Subcutaneous abdominal adipose tissue (tissue), 5 donors: ENCODE results near the gene NOL4L.

Experiments
- H3K27ac ChIP-seq: one replicate; pipeline ENCODE4 v1.7.0; 2013; ENCODE audit warnings: low read depth, mild to moderate bottlenecking, inconsistent platforms, low read length, moderate library complexity
- H3K27me3 ChIP-seq, 5 donors: one replicate each; pipeline ENCODE4 v1.7.0; 2013; ENCODE audit warnings: low read length in 5 of 5, inconsistent platforms in 1 of 5; ENCODE audit not compliant: control insufficient read depth in 5 of 5, insufficient read depth in 4 of 5
- H3K36me3 ChIP-seq, 5 donors: one replicate each; pipeline ENCODE4 v1.7.0; 2013; ENCODE audit warnings: low read length in 5 of 5; ENCODE audit not compliant: control insufficient read depth in 5 of 5, insufficient read depth in 5 of 5
- H3K4me1 ChIP-seq, 5 donors: one replicate each; pipeline ENCODE4 v1.7.0; 2013; ENCODE audit warnings: low read length in 5 of 5, mild to moderate bottlenecking in 3 of 5, moderate library complexity in 1 of 5; ENCODE audit not compliant: control insufficient read depth in 5 of 5, insufficient read depth in 5 of 5
- H3K4me3 ChIP-seq, 5 donors: one replicate each; pipeline ENCODE4 v1.7.0; 2013; ENCODE audit warnings: low read length in 5 of 5, low read depth in 1 of 5
- H3K9ac ChIP-seq, 5 donors: one replicate each; pipeline ENCODE4 v1.7.0; 2013; ENCODE audit warnings: low read length in 5 of 5, mild to moderate bottlenecking in 4 of 5, moderate library complexity in 3 of 5
- H3K9me3 ChIP-seq, 5 donors: one replicate each; pipeline ENCODE4 v1.7.0; 2013; ENCODE audit warnings: low read length in 5 of 5; ENCODE audit not compliant: control insufficient read depth in 5 of 5
- donor health status: healthy.
- donor health status: healthy.
- donor health status: healthy.
- donor health status: healthy.
- donor health status: healthy.

The NOL4L gene

DNA sequence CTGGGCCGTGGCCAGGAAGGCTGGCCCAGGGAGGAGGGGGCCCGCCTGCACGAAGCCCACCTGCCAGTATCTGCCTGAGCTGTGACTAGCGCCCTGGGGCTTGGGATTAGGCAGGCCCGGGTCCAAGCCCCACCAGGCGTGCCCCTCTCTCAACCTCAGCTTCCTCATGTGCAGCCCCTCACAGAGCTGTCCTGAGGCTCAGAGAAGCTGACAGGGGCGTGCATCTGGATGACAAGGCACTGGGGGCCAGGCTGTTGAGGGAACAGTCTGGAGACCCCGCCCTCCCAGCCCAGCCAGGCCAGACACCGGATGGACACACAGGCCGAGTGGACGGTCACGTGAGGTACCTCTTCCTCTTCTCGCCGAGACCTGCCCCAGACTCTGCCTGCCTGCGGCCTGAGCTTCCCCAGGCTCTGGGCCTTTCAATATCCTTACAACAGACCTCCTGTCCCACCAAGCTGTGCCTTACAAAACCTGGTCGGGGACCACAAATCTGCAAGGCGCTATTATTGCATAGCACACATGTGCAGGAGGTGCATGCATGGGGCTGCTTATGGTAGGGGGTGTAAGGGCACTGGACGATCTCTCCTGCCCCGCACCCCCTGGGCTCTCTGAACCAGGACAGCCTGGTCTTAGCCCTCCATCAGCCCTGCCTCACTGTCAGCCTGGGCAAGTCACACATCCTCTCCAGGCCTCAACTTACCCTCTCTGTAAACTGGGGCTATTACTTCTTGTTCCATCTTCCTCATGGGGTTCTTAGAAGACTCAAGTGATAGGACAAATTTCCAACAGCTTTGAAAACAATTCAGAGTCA lies 20.0 kb downstream of the NOL4L start:
- Histone ChIP-seq H3K9ac (no peak overlapping the region), H3K27ac (no peak overlapping the region)

DNA sequence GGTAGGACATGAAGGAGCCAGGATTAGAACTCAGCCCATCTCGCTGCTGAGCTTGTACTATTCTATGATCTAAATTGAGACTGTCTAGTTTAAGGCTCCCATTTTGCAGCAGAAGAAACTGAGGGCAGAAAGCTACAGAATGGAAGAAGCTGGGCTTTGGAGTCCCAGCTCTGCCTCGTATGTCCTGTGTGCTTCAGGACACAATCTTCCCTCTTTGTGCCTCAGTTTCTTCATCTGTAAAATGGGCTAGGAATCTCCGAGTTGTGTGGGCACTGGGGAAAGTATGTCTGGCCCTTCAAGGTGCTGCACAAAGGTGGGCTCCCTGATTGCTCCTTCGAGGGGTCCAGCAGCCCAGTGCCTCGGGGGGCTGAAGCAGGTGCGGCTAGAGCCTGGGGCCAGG lies 20.7 kb downstream of the NOL4L start:
- Histone ChIP-seq H3K9me3 (no peaks in the 10 kb centered on the region), H3K9ac (no peak overlapping the region), H3K4me1 (peaks cover 0 to 12% (median 6%) of the 10 kb centered on the region in 5 donors), H3K36me3 (no peaks in the 10 kb centered on the region), H3K27ac (no peak overlapping the region), H3K27me3 (peaks cover 0 to 17% (median 13%) of the 10 kb centered on the region in 5 donors), H3K4me3 (no peak overlapping the region)

More for the DNA sequence above, 20.0 kb downstream of the NOL4L start:
- H3K9me3 ChIP-seq: no peaks in the 10 kb centered on the region
- H3K4me1 ChIP-seq: peaks cover 0 to 14% (median 6%) of the 10 kb centered on the region in 5 donors
- peaks cover 0 to 11% (median 7%) of the 10 kb centered on the region in 5 donors for H3K27me3 ChIP-seq
- H3K36me3 ChIP-seq: no peaks in the 10 kb centered on the region
- H3K4me3 ChIP-seq: no peak overlapping the region

DNA sequence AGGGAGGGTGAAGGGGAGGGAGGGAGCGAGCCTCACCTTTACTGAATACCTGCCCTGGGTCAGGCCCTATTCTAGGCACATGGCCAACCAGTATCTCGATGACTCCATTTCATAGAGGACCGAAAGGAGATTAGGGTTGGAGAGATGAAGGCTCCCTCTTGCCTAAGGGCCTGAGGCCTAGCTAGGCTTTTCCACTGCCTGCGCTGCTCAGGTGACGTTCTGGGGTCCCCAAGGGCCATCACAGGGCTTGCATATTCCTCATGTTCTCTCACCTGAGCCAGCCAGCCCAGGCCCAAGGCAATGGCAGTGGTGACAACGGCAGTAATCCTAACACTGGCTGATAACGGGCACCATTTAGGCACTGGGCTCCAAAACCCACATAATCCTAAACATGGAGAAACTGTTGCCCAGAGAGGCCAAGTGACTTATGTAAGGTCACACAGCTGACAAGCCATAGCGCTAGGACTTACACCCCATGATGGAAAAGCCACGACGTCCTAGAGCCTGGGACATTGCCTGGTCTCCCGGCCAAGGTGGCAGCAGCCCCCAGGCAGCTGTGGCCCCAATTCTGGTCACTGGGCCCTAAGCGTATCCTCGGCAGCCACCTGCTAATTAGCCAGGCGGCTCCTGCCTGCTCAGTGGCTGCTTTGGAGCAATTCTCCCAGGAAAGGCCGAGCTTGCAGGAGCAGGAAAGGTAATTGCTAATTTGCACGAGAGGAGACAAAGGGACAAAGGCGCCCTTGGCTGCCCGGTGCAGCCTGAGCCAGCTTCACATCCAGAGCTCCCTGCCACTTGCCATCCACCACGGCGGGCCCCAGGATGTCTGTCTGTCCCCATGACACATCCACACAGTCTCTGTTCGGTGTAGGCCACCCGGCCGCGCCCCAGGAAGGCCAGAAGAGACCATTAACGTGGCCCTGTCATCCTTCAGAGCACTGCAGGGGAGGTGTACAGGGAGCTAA lies 21.5 kb downstream of the NOL4L start:
- Histone ChIP-seq H3K9ac (no peak overlapping the region), H3K4me3 (no peak overlapping the region), H3K4me1 (peaks cover 0 to 12% (median 6%) of the 10 kb centered on the region in 5 donors), H3K36me3 (no peaks in the 10 kb centered on the region), H3K27ac (no peak overlapping the region), H3K27me3 (peaks cover 0 to 24% (median 14%) of the 10 kb centered on the region in 5 donors), H3K9me3 (no peaks in the 10 kb centered on the region)

DNA sequence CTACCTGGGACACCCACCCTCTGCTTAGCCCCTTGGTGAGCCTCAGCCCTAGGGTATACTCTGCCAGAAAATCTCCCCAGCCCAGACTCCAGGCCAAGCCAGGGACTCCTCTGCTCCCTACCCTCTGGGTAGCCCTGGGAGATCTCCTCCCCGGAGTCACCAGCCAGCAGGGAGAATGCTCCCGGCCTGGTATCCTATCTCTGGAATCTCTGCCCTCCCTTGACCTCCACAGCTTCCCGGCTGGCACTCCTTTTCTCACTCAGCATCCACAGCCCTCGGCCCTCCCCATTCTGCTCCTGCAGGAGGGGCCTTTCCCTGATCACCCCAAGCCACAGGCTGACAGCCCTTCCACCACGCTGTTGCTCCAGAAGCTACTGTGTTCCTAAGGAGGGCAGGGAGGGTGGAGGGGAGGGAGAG lies 22.6 kb downstream of the NOL4L start:
- Histone ChIP-seq H3K4me3 (no peak overlapping the region), H3K9ac (no peak overlapping the region), H3K4me1 (peaks cover 0 to 12% (median 6%) of the 10 kb centered on the region in 5 donors), H3K27me3 (peaks cover 0 to 27% (median 14%) of the 10 kb centered on the region in 5 donors), H3K27ac (no peak overlapping the region), H3K36me3 (no peaks in the 10 kb centered on the region), H3K9me3 (no peaks in the 10 kb centered on the region)

DNA sequence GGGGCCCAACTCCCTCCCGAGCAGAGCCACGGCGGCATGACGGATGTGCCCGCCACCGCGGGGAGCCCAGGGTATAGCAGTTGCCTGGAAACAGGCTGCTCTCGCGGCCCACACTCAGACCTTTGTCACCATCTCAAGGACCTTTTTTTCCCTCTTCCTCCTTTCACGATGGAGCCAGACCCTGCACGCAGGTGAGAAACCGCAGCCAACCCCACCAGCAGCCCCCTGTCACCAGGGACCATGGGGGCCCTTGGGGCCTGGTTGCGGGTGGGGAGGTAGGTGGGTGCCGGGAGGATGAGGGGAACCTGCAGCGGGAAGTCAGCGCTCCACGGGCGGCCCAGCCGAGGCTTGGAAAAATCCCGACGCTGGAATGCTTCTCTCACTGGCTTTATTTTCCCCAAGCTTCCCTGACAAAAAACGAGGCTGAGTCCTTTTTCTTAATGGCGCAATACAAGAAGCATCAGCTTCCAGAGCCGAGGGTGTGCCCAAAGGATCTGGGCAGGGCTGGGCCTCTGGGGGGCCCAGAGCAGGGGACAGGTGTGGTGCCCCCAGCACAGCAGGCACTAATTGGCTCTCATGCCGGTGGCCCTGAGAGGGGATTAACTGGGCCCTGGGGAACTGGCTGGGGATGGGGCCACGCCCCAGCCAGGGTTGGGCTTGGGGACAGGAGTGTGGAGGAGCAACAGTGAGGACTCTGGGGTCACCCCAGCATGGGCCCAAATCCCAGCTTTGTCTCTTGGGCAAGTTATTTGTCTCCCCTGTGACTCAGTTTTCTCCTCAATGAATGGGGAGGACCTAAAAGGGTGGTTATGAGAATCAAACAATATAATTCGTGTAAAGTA lies 23.9 kb downstream of the NOL4L start:
- Histone ChIP-seq H3K27me3 (peaks cover 6 to 38% (median 19%) of the 10 kb centered on the region in 5 donors), H3K4me3 (no peak overlapping the region), H3K9me3 (no peaks in the 10 kb centered on the region), H3K36me3 (no peaks in the 10 kb centered on the region), H3K4me1 (peaks cover 0 to 10% (median 5%) of the 10 kb centered on the region in 5 donors), H3K27ac (no peak overlapping the region), H3K9ac (no peak overlapping the region)

DNA sequence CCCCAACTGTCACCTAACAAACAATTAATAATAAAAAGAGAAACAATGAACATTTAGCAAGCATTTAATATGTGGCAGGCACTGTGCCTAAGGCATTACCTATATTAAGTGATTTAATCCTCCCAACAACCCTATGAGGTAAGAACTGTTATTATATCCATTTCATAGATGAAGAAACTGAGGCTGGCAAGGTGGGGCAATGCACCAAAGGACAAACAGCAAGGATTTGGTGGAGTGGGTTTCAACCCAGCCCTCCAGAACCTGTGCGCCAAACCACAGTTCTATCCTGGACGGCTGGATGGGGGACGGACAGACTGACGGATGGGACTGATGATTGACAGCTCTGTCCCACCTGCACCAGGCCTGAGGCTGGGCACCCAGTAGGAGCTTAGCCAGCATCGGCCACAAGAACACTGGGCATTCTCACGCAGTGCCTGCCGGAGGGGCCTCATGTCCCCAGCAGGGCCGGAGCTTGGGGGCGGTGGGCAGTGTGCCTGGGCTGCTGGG lies 24.6 kb downstream of the NOL4L start:
- Histone ChIP-seq H3K4me1 (peaks cover 0 to 10% (median 5%) of the 10 kb centered on the region in 5 donors), H3K4me3 (no peak overlapping the region), H3K9me3 (no peaks in the 10 kb centered on the region), H3K9ac (no peak overlapping the region), H3K27me3 (peaks cover 6 to 40% (median 19%) of the 10 kb centered on the region in 5 donors), H3K27ac (no peak overlapping the region), H3K36me3 (no peaks in the 10 kb centered on the region)

DNA sequence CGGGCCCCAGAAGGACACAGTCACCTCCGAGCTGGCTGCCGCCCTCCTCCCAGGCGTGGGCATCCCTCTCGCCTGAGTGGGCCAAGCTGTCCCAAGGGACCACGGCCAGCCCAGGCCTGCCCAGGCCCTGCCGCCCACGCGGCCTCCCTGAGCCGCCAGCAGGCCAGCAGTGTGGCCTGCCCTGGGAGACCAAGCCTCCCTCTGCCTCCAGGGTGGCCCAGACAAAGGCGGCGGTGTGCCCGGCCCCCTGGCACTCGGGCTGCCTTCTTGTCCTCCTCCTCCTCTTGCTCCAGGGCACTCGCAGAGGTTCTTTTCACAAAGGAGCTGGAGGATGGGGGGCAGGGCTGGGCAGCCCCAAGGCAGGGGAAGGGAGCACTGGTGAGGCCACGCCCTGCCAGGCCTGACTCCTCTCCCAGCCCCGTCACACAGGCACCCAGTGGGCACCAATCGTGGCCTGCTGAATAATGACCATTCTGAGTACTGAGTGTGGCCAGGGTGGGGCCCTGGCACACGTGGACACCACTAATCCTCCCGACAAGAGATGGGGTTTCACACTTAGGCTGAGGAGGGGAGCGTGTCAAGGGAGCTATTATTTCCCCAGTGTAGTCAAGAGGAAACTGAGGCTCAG lies 25.3 kb downstream of the NOL4L start:
- Histone ChIP-seq H3K9ac (peak overlapping the region in 1 of 5 donors; percentile 10), H3K4me3 (no peak overlapping the region), H3K27ac (no peak overlapping the region), H3K36me3 (no peaks in the 10 kb centered on the region), H3K27me3 (peaks cover 6 to 40% (median 19%) of the 10 kb centered on the region in 5 donors), H3K9me3 (no peaks in the 10 kb centered on the region), H3K4me1 (peaks cover 0 to 5% (median 3%) of the 10 kb centered on the region in 5 donors)

DNA sequence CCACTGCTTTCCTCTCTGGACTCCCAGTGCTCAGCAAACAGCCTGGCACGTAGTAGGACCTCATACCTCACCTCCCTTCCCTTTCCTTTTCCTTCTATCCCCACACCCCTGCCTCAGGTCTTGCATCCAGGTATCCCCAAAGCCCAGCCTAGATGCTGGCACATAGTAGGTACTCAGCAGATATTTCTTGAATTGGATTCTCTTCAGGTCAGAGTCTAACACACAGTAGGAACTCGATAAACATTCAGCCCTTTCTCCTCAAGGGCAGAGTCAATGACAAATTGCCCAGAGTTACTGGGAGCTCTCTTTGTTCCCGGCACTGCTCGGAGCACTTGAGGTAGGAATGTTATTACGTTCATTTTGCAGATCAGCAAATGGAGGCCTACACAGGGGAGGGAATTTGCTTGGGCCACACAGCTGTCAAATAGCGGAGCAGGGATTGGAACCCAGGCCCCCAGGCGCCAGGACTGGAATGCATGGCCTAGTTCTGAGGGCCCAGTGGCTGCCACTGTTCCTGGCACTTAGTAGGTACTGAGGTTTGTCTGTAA lies 25.9 kb downstream of the NOL4L start:
- H3K9me3 ChIP-seq: no peaks in the 10 kb centered on the region
- H3K4me3 ChIP-seq: no peak overlapping the region
- no peaks in the 10 kb centered on the region for H3K36me3 ChIP-seq
- H3K4me1 ChIP-seq: no peaks in the 10 kb centered on the region
- no peak overlapping the region for H3K9ac ChIP-seq
- peaks cover 6 to 40% (median 19%) of the 10 kb centered on the region in 5 donors for H3K27me3 ChIP-seq
- H3K27ac ChIP-seq: no peak overlapping the region

DNA sequence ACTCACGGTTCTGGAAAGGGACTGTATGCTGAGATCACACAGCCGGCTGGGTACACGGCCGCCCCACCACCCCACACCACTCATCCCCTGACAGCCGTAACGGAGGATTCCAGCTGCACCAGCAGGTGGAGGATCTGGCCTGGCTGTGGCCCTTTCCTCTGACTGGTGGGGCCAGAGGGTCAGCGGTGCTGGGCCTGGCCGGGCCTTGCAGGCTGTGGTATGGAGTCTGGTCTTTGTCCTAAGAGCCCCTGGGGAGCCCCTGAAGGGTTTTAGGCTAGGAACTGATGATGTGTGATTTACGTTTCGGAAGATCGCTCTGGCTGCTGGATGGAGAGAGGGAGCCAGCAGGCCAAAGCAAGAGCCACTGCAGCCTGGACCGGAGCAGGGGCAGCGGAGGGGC lies 26.6 kb downstream of the NOL4L start:
- no peaks in the 10 kb centered on the region for H3K9me3 ChIP-seq
- H3K9ac ChIP-seq: no peak overlapping the region
- peaks cover 6 to 40% (median 19%) of the 10 kb centered on the region in 5 donors for H3K27me3 ChIP-seq
- no peaks in the 10 kb centered on the region for H3K36me3 ChIP-seq
- no peak overlapping the region for H3K4me3 ChIP-seq
- no peak overlapping the region for H3K27ac ChIP-seq
- H3K4me1 ChIP-seq: no peaks in the 10 kb centered on the region
